ENCODE data around the gene SMIM26. TPM values are rescaled to one million over a fixed set of nuclear protein-coding genes. Genes with fewer than 3 reads are reported as not detected.

SMIM26 gene
- total RNA-seq, 2 donors from 2014 or later = 153 to 169 TPM

GRCh38 chr20:18537651-18538050 lies 29.6 kb upstream of the SMIM26 start:
- no peak for TF ChIP-seq POLR2AphosphoS5 (IDR thresholded peaks at IDR 0.05)
- TF ChIP-seq POLR2A (IDR thresholded peaks at IDR 0.05) = no peak
- no peak overlapping the region for H3K27ac ChIP-seq
- 96% methylated on average over 2 of the region's 2 CpGs for WGBS
- no peak for DNase-seq (ENCODE audit: low spot score)
- H3K36me3 ChIP-seq = peaks cover 3 to 7% of the 10 kb centered on the region in 2 donors
- H3K27me3 ChIP-seq (replicated peaks; ENCODE audit: insufficient read depth) = no peaks in the 10 kb centered on the region
- no peaks in the 10 kb centered on the region for H3K4me1 ChIP-seq (replicated peaks)
- no peaks in the 10 kb centered on the region for H3K9me3 ChIP-seq
- H3K4me3 ChIP-seq = no peak overlapping the region
- intact Hi-C loops (cut with DNase I) = no loop called here

GRCh38 chr20:18541741-18542140 lies 25.5 kb upstream of the SMIM26 start:
- H3K9me3 ChIP-seq = no peaks in the 10 kb centered on the region
- DNase-seq (ENCODE audit: low spot score) = no peak
- intact Hi-C loops (cut with DNase I) = no loop called here
- no peak overlapping the region for H3K4me3 ChIP-seq
- TF ChIP-seq POLR2AphosphoS5 (IDR thresholded peaks at IDR 0.05) (no peak), CTCF (IDR thresholded peaks at IDR 0.05) (no peak), POLR2A (IDR thresholded peaks at IDR 0.05) (no peak)
- no peaks in the 10 kb centered on the region for H3K4me1 ChIP-seq (replicated peaks)
- peaks cover 0 to 4% of the 10 kb centered on the region in 2 donors for H3K36me3 ChIP-seq
- 77% methylated on average over 5 of the region's 5 CpGs for WGBS
- H3K27me3 ChIP-seq (replicated peaks; ENCODE audit: insufficient read depth) = no peaks in the 10 kb centered on the region
- no peak overlapping the region for H3K27ac ChIP-seq

GRCh38 chr20:18543216-18543615 lies 24.0 kb upstream of the SMIM26 start:
- WGBS = 95% methylated on average over 4 of the region's 4 CpGs
- TF ChIP-seq CTCF (IDR thresholded peaks at IDR 0.05) (no peak), POLR2AphosphoS5 (IDR thresholded peaks at IDR 0.05) (no peak), POLR2A (IDR thresholded peaks at IDR 0.05) (no peak)
- intact Hi-C loops (cut with DNase I) = no loop called here
- Histone ChIP-seq H3K9me3 (no peaks in the 10 kb centered on the region), H3K36me3 (peaks cover 0 to 4% of the 10 kb centered on the region in 2 donors), H3K27me3 (replicated peaks; ENCODE audit: insufficient read depth) (no peaks in the 10 kb centered on the region), H3K4me3 (no peak overlapping the region), H3K27ac (no peak overlapping the region), H3K4me1 (replicated peaks) (no peaks in the 10 kb centered on the region)
- no peak for DNase-seq (ENCODE audit: low spot score)

GRCh38 chr20:18543932-18544331 lies 23.3 kb upstream of the SMIM26 start:
- intact Hi-C loops (cut with DNase I) = no loop called here
- no peak for TF ChIP-seq POLR2AphosphoS5 (IDR thresholded peaks at IDR 0.05)
- no peak for TF ChIP-seq CTCF (IDR thresholded peaks at IDR 0.05)
- TF ChIP-seq POLR2A (IDR thresholded peaks at IDR 0.05) = no peak
- no peak for DNase-seq (ENCODE audit: low spot score)
- 69% methylated on average over 7 of the region's 7 CpGs for WGBS
- peaks cover 0 to 4% of the 10 kb centered on the region in 2 donors for H3K36me3 ChIP-seq
- H3K4me1 ChIP-seq (replicated peaks) = no peaks in the 10 kb centered on the region
- H3K4me3 ChIP-seq = no peak overlapping the region
- H3K27ac ChIP-seq = no peak overlapping the region
- no peaks in the 10 kb centered on the region for H3K27me3 ChIP-seq (replicated peaks; ENCODE audit: insufficient read depth)
- H3K9me3 ChIP-seq = no peaks in the 10 kb centered on the region

- TF ChIP-seq POLR2A (IDR thresholded peaks at IDR 0.05) (no peak), POLR2AphosphoS5 (IDR thresholded peaks at IDR 0.05) (no peak), CTCF (IDR thresholded peaks at IDR 0.05) (no peak)
- Histone ChIP-seq H3K9me3 (no peaks in the 10 kb centered on the region), H3K4me3 (no peak overlapping the region), H3K36me3 (peaks cover 0 to 4% of the 10 kb centered on the region in 2 donors), H3K27me3 (replicated peaks; ENCODE audit: insufficient read depth) (no peaks in the 10 kb centered on the region), H3K4me1 (replicated peaks) (no peaks in the 10 kb centered on the region), H3K27ac (no peak overlapping the region)
- WGBS = 100% methylated on average over 1 of the region's 1 CpG
- intact Hi-C loops (cut with DNase I) = no loop called here
- DNase-seq (ENCODE audit: low spot score) = no peak
Observed at GRCh38 chr20:18545566-18545965, 21.7 kb upstream of the SMIM26 start.
